NT2/D1 (cell line): Measurements from ENCODE around the gene DBX2.

Experiments used
- SUZ12 ChIP-seq: IDR thresholded peaks from 2 replicates; pipeline ENCODE4 v1.6.1; 2011; ENCODE audit not compliant: insufficient read length, insufficient read depth; ENCODE audit errors: extremely low read depth
- YY1 ChIP-seq: IDR thresholded peaks from 2 replicates; pipeline ENCODE4 v1.6.1; 2011; ENCODE audit not compliant: insufficient read length, insufficient read depth
- ZNF274 ChIP-seq: IDR thresholded peaks from 2 replicates; pipeline ENCODE4 v1.6.1; 2011; ENCODE audit warnings: mild to moderate bottlenecking, low read depth, low read length

- TF ChIP-seq ZNF274 = no peak
- no peak for TF ChIP-seq YY1
- TF ChIP-seq SUZ12 = no peak
Measured at GRCh38 chr12:45049912-45050750, 768 bp downstream of the DBX2 start.
